HG03060 (cell line): ENCODE results near the gene CDC25A.

Source experiments
- ATAC-seq: cut with Tn5 transposase; IDR thresholded peaks from one replicate; pipeline ENCODE4 v1.9.1; 2021; ENCODE audit warnings: low read depth, moderate number of reproducible peaks; ENCODE audit not compliant: unreplicated experiment

The CDC25A gene

DNA sequence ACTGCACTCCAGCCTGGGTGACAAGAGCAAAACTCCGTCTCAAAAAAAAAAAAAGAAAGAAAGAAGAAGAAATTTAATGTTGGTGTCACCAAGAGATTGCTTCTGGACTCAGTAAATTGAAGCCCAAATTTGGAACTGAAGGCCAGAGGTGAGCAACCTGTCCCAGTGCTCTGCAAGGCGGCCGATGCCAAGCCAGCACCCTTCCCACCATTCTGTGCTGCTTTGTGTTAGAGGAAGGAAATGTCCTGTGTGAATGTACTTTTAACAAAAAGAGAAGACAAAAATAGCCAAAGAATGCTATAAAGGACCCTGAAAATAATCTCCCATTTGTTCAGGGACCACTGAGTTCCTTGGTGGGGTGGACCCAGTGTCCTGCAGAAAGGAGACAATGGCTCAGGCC, 44.6 kb downstream of the CDC25A start:
- no peak for ATAC-seq

DNA sequence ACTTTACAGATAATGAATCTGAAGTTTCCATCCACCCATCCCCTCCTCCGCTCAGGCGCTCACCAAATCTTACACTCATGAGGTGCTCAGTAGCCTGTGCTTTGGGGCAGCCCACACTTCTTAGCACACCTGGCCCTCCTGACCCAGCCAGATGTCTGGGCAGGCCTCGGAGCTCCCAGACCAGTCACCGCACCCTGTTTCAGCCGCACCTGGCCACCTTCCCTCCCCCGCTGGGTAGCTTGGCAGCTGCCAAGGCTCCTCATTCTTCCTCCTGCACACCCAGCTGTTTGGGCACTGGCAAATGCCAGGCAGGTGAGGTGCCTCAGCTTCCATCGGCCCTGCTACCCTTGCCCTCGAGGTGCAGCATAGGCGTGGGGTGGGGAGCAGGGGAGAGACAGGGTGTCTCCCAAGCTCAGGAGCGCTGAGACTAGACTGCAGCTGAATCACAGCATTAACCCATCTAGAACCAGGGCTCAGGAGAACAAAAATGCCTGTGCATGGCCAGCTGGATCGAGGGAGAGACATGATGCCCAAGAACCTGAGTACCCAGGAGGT, 45.8 kb downstream of the CDC25A start:
- no peak for ATAC-seq

DNA sequence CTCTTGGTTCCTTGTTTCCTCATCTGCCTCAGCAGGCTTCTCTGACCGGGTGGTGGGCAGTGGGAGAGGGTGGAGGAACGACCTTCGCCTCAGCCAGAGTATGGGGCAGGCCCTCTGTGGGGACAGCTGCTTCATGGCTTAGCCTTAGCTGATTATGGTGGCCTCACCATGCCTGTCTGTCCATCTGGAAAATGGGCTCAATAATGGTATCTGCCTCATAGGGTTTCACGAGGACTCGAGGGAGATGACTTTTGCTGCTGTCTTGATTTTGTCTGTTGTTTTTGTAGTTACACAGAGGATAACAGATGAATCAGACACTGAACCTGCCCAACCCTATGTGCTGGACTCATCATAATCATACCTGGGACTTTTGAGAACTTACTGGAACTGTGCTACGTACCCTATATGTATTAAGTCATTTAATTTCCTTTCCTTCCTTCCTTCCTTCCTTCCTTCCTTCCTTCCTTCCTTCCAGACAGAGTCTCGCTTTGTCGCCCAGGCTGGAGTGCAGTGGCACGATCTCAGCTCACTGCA, 46.5 kb downstream of the CDC25A start:
- no peak for ATAC-seq

DNA sequence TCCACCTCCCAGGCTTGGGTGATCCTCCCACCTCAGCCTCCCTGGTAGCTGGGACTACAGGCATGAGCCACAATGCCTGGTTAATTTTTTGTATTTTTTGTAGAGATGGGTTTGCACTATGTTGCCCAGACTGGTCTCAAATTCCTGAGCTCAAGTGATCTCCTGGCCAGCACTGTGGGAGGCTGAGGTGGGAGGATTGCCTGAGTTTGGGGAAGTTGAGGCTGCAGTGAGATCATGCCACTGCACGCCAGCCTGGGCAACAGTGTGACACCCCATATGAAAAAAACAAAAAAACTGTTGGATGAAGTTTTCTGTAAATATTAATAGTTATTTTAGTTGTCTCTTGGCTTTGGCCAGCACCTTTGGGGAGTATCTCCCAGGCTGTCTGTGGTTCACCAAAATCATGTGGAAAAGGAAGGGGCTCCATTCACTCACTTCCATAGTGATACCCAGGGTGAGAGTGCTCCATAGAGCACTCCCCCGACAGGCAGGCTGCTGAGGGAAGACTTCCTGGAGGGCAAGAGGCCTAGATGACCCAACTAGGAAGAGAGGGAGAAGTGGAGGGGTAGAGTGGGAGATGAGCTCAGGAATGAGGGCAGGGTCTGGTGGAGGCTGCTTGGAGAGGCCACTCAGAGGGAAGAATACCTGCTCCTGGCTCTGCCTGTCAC, 47.1 kb downstream of the CDC25A start:
- ATAC-seq, result no peak

DNA sequence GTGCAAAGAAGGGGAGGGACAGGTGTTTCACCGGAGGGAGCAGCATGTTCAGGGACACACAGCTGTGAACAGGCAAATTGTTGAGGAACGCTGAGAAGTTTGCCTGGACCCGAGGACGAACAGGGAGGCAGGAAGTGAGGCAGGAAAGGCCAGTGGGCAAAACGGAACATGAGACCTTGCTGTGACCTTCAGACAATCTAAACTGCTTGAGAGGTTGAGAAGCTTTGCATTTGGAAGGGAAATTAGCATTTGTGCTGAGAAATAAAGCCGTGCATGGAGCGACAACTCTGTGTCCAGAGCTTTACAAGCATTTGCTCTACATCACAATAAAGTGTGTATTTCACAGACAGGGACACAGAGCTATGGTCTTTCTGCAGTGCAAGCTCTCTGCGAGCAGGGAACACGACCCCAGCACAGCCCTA, 47.9 kb downstream of the CDC25A start:
- ATAC-seq, result no peak

DNA sequence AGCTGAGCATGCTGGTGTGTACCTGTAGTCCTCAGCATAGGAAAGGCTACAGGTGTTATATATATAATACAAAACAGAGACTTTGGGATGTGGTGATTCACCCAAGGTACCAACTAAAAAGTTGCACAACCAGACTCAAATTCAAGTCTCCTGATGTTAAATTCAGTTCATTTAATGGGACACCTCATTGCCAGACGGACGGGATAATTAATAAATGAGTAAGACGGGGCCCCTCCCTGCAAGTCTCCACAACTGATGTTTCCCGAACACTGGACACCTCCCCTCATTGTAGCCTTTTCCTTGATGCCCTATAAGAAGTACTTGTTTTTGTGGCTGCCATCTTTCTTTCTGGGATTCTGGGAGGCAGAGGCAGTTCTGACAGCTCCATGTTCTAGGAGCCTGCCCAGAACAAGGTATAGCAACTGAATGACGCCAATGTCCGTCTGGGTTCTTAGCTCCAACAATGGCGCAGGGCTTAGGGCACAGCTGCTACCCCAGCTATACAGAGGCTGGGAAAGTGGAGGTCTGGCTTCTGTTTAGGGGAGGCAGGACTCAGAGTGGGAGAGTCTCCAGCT, 50.7 kb downstream of the CDC25A start:
- ATAC-seq, result no peak

DNA sequence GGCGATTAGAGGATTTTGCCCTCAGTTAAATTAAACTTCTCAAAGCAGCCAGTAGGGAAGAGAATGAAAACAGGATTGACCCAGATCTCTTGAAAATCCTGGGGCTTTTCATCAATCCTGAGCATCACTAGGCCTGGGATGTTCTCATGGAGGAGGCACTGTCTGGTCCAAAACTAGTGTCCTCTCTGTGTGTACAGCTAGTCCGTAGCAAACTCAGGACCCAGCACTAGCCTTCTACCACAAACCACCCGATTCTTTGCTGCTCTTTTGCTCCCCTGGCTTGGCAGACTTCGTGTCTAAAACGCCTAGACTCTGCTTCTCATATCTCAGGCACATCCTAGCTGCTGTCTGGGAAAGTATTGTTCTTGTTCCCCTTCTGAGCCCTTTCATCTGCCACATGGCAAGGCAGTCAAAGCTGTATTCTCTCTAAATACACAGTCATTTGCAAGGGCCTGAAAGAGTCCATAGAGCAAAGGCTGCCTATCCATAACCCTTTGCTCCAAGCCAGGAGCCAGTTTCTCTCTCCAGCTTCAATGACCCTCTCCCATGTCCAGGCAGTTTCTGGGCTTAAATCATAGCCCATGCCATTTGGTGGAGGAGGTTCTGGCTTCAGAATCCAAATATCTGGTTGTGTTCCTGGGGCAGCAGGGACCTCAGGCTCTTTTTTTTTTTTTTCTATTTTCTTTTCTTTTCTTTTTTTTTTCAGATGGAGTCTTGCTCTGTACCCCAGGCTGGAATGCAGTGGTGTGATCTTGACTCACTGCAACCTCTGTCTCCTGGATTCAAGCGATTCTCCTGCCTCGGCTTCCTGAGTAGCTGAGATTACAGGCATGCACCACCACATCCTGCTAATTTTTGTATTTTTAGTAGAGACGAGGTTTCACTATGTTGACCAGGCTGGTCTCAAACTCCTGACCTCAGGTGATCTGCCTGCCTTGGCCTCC, 52.4 kb downstream of the CDC25A start:
- ATAC-seq, result no peak

DNA sequence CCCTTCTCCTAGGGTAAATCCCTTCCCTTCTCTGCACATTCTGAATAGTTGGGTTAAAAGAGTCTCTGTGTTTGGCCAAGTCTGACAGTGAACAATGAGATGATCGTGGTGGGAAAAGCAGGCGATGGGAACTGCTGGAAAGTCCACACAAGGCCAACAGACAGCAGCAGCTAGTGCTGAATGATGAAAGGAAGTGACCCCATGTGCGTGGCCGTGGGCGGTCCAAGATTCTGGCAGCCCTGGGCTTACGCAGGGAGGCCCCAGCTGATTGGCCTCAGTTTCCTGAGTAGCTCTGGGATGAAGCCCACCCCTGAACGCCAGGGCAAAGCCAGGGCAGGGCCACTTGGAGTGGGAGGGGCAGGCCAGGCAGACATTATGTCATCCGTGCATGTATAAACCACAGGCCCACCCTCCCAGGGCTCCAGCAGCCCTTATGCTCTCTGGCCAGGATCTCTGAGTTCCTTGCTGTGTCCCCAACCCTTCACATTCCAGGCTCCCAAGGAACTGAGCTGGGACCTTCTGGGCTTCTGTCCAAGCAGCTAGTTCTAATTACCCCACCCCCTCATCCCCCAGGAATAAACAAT, 57.8 kb downstream of the CDC25A start:
- ATAC-seq, result no peak

DNA sequence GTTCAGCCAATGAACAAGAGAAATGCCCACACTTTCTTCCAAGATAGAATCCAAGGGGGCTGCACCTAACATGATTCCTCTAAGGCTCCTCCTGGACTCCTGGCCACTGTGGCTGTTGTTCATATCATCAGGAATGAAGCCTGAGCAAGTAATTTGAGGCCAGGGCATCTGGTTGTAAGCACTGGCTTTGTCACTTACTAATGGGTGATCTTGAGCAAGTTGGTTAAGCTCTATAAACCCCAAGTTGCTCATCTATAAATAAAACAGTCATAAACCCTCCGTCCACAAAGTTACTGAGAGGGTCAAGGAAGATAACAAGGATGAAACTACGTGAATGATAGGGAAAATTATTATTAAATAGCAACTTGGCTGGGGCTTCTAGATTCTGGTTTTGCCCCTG, 58.3 kb downstream of the CDC25A start:
- no peak for ATAC-seq

DNA sequence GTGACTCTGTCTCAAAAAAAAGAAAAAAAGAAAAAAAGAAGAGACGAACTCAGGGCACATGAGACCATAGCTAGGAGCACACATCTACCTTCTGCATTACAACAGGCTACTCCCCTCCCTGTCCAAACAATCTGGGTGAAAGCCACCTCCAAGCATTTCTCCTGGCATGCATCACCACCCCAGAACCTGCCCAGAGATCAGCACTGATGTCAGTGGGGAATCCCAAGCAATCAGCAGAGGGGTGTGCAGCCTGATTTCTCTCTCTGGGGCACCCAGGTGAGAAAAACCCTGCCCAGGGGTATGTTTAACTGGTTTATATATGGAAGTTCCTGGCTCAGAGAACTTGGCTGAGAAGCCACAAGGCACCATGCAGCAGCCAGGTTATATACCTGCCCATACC, 59.4 kb downstream of the CDC25A start:
- ATAC-seq, result no peak

DNA sequence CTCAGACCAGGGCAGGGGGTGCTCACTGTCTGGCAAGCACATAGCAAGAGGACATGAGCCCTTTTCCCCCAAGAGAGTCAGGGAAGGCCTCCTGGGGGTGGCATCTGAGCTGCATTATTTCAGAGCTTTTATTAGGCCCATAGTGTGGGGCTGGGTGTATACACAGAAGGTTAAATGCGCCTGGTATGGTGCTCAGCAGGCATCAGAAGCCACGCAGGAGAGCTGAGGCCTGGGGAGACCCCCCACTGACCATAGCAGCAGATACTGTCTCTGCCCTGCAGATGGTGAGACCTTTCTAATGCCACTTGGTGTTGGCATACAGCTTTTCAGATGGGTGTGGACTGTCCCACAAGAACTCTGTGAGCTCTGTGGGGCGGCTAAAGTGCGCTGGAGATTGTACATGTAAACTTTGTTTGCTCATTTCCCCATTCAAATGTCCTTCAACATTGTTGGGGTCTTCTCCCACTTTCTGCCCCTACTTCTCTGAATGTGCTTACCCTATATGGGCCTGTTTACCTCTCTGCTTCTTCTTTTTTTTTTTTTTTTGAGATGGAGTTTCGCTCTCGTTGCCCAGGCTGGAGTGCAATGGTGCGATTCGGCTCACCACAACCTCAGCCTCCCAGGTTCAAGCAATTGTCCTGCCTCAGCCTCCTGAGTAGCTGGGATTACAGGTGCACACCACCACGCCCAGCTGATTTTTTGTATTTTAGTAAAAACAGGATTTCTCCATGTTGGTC, 62.2 kb downstream of the CDC25A start:
- ATAC-seq, result no peak

DNA sequence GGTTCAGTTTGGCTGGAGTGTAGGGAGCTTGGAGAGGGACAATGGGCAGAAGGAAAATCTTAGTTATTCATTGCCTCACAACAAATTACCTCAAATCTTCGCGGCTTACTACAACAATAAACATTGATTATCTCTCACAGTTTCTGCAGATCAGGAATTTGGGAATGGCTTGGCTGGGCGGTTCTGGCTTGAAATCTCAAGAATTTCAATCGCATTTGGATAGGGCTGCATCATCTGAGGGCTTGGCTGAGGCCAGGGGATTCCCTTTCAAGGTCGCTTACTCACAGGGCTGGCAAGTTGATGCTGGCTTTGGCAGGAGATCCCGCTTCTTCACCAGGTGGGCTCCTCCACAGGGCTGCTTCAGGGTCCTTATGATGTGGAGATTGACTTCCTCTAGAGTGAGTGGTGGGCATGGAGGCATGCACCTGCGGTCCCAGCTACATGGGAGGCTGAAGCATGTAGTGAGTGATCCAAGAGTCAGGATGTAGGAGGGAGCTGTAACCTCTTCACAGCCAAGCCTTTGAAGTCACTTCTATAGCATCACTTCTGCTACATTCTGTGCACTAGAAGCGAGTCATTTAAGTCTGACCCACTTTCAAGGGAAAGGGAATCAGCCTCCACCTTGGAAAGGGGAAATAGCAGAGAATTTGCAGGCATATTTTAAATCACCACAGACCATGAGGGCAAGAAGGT, 63.1 kb downstream of the CDC25A start:
- no peak for ATAC-seq

DNA sequence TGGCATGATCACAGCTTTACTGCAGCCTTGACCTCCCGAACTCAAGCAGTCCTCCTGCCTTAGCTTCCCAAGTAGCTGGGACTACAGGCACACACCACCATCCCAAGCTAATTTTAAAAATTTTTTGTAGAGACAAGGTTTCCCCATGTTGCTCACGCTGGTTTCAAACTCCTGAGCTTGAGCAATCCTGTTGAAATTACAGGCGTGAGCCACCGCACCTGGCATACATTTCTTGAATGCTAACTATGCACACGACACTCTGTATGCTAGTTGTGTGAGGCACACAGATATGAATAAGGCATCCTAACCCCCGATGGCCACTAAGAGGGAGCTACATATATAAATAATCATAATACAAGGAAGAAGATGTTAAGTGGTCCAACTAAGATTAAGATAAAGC, 64.9 kb downstream of the CDC25A start:
- ATAC-seq, result no peak

DNA sequence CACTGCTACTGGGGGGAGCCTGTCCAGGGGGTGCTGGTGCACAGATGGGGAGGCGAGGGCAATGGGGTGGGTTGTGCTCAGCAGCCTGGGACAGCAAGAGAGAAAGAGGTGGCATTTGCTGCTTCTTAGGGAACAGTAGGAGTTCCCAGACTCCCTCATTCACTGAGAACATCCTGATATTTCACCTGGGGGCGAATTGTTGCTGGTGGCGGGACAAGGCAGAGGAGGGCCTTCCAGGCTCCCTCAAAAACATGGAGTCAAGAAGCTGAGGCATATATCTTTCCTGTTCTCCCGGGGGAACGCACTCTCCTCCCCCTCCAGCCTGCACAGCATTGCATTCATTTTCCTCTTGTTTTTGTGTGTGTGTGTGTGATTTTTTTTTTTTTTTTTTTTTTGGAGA, 65.7 kb downstream of the CDC25A start:
- no peak for ATAC-seq

DNA sequence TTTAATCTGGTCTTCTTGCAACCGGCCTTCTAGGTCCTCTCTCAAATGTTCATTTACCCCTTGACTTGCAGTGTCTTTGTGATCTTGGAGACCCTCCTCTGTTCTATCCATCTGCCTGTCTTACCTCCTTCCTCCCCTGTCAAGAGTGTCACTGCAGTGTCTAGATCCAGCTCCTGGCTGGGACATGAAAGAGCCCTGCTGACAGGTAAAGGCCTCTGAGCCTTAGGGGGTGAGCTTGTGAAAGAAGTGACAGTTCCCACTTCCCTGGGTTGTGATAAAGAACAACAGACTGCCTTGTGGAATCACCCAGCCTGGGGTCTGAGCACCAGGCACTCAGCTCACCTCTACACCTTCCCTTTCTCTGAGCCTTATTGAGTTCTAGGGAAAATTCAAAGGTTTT, 68.0 kb downstream of the CDC25A start:
- no peak for ATAC-seq

DNA sequence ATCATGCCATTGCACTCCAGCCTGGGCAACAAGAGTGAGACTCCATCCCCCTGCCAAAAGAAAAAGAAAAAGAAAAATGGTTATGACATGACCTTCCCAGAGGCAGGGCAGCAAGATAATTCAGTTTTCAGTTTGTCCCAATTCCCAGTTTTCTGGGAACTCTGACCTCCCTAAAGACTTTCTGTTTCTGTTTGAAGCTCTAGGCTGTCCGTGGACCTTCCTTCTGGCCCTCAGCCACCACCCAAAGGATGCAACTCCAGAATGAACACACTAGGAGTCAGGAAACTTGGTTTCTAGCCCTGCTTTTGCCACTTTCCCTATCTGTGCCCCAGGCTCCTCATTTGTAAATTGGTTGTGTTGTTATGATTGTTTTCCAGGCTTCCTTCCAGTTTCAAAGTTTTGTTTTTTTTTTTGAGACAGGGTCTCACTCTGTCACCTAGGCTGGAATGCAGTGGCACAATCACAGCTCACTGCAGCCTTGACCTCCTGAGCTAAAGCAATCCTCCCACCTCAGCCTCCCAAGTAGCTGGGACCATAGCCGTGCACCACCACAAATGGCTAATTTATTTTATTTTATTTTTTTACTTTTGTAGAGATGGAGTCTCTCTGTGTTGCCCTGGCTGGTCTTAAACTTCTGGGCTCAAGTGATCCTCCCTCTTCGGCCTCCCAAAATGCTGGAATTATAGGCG, 68.6 kb downstream of the CDC25A start:
- ATAC-seq, result no peak

DNA sequence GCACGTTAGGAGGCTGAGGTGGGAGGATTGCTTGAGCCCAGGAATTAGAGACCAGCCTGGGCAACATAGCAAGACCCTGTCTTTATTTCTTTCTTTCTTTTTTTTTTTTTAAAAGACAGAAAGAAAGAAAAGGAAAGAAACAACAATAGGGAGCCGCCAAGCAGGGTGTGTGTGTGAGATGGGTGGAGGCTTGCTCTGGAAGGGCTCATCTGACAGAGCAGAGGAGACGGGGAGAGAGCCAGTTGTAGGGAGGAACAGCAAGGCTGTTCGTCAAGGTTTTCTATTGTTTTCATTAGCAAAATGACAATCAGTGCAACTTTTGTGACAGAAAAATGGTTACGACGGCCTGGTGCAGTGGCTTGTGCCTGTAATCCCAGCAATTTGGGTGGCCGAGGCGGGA, 69.3 kb downstream of the CDC25A start:
- ATAC-seq, result no peak

DNA sequence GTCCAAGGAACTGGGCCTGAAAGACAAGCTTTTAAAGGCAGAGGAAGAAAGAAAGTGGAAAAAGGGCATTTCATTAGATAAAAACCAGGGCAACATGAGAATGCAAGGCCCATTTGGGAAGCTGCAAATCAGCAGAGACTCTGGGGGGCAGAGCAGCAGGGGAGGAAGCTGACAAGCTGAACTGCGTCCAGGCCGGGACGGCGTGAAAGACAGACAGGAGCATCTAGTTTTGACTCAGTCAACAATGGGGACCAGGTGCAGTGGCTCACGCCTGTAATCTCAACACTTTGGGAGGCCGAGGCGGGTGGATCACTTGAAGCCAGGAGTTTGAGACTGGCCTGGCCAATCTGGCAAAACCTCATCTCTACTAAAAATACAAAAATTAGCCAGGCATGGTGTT, 69.9 kb downstream of the CDC25A start:
- ATAC-seq, result no peak

DNA sequence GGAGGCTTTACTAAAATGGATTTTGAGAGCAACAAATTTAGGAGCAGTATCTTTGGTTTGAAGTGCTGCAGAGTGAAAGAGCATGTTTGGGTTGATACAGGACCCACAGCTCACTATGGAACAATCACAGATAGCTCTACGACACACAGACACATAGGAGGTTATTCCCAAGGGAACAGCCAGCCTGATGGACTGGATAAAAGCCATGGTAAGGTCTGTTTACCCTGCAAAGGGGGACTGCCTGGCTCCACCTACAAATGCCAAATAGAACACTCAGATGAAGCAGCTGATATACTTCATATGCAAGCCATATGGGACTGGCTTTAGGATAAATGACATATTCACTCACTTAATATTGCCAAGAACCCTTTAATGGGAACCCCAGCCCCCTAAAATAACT, 75.4 kb downstream of the CDC25A start:
- ATAC-seq, result no peak
